Neural progenitor cell (in vitro differentiated cells): Measurements from ENCODE around the gene OSBPL8.

Experiments
- EZH2 ChIP-seq: fragments of 200-600 bp; sonication (generic); IDR thresholded peaks from 2 replicates; pipeline ENCODE4 v1.6.1; 2017; ENCODE audit warnings: antibody characterized with exemption, mild to moderate bottlenecking, moderate library complexity
- TF ChIP-seq, protein P1 (sequence below): fragments of 200-600 bp; sonication (generic); IDR thresholded peaks from 2 replicates; pipeline ENCODE4 v1.5.1; 2017; ENCODE audit warnings: antibody characterized with exemption, mild to moderate bottlenecking

DNA sequence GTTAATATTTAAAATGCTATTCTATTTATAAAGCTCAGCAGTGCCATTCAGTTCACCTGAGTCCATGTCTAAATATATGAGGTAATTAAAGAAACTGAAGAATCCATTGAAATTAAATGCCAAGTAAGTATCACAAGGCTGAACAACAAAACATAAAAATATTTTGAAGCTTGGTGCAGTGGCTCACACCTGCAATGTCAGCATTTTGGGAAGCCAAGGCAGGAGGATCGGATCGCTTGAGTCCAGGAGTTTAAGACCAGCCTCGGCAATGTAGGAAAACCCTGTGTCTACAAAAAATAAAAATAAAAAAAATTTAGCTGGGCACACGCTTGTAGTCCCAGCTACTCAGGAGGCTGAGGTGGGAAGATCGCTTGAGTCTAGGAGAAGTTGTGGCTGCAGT lies 101.8 kb downstream of the OSBPL8 start:
- TF ChIP-seq, protein P1, sequence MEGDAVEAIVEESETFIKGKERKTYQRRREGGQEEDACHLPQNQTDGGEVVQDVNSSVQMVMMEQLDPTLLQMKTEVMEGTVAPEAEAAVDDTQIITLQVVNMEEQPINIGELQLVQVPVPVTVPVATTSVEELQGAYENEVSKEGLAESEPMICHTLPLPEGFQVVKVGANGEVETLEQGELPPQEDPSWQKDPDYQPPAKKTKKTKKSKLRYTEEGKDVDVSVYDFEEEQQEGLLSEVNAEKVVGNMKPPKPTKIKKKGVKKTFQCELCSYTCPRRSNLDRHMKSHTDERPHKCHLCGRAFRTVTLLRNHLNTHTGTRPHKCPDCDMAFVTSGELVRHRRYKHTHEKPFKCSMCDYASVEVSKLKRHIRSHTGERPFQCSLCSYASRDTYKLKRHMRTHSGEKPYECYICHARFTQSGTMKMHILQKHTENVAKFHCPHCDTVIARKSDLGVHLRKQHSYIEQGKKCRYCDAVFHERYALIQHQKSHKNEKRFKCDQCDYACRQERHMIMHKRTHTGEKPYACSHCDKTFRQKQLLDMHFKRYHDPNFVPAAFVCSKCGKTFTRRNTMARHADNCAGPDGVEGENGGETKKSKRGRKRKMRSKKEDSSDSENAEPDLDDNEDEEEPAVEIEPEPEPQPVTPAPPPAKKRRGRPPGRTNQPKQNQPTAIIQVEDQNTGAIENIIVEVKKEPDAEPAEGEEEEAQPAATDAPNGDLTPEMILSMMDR = no peak
- no peak for TF ChIP-seq EZH2
